HG03196 (cell line): ENCODE measurements around the gene ITGB2.
"Not testable (repeated sequence)": the region's sequence is repeated elsewhere in the genome, so short reads cannot be mapped to it uniquely, and the experiment has no call there.

ENCODE experiments used
- ATAC-seq: cut with Tn5 transposase; IDR thresholded peaks from one replicate; pipeline ENCODE4 v1.9.1; 2021; ENCODE audit not compliant: unreplicated experiment

The ITGB2 gene

DNA sequence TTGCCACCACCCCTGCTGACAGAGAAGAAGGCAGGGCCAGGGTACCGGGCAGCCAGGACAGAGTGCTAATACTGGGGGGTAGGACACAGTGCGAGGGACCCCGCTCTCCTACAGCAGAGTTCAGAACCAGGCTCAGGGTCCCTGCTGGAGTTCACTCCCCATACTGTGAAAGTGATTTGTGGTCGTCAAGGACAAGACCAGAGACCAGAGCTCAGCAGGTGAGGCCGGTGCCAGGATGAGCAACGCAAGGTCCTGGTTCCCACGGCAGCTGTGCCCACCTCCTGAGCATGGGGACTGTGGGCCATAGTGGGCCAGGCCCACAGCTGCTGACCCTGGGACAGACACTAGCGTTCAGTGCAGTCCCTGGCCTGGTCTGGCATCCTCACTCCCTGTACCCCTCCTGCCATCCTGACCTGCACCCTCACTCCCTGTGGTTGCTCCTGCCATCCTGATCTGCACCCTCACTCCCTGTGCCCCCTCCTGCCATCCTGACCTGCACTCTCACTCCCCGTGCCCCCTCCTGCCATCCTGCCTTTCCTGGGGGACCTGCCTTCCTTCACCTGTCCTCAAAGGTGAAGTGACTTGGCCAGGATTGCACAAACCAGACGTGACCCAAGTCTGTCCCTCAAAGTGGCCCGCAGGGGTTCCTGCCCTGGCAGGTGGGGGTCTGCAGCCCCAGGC, 33.4 kb downstream of the ITGB2 start:
- no peak for ATAC-seq

DNA sequence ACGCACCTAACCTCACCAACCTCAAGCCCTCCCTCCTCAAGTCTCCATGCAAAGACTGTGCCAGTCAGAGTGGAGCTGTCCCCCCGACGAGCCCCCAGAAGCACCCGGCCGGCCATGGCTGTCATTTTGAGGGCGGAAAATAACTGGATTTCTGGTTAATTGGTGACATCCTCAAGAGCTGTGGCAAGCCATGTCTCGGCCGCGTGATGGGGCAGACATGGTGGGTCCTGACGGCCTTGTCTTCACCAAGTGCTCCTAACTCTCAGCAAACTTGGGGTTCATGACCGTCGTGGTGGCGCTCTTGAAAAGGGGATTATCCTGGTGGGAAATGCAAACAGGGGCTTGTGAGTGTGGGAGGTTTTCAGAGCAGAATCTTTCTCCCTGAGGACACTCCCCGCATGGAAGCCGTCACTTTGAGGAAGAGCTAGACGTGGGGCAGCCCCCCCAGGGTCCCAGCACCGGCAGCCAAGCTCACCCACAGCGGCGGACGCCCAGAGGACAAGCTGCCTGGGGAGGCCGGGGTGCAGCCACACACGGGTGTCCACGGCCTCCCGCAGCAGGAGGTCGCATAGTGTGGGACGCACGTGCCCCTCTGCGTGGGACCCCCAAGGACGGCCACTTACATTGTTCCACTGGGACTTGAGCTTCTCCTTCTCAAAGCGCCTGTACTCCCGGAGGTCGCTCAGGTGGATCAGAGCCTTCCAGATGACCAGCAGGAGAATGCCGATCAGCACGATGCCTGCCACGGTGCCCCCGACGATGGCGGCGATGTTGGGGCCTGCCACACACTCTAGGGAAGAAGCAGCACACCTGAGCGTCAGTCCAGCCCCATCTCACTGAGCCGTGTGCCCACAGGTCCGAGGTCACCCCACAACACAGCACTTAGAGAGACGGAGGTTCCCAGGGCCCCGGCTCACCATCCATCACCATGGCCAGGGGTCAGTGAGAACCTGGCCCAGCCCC, 34.3 kb downstream of the ITGB2 start:
- no peak for ATAC-seq

- no peak for ATAC-seq
Observed at GRCh38 chr21:44885615-44886014, 35.1 kb downstream of the ITGB2 start.

DNA sequence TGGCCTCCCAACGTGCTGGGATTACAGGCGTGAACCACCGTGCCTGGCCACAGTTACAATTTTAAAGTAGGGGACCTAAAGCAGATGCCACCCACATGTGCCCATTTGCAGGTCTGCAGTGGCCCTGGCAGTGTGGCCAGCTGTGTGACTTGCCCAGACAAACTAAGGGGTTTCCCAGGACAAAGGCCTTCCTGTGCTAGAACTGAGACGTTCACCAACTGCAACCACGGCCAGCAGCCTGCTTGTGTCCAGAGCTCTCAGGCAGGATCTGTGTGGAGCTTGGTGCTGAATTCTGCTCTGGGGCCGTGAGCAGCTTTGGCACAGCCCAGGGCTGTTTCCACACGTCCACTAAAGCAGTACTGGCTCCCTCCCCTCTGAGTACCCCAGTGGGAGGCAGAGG, 36.6 kb downstream of the ITGB2 start:
- no peak for ATAC-seq

- no peak for ATAC-seq
Observed at GRCh38 chr21:44883250-44883649, 37.4 kb downstream of the ITGB2 start.

DNA sequence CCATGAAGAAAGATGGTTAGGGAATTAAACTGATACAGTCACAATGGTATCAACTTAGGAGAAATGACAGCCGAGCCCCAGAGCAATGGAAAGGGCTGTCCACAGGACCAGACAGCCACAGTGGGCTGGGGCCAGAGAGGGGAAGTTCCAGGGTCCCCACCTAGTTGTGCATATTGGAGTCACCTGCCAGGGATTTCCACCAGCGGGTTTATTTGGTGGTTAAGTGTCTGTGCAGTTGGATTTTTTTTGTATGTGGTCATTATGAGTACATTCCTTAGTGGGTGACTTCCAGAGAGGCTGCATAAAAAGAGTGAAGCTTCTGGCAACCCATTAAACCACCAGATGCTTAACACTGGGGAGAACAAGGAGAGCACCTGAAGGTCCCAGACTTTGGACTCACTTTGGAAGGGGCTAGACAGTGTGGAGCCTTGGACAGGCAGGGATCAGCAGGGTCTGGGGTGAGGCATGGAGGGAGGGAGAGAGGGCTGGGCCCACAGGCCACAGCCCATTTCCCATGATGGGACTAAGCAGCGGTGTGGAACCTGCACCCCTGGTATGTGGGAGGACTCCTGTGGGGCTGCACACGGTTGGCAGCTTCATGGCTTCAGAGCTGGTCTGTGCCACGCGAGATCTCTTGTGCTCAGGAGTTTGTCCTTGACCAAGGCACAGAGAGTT, 39.4 kb downstream of the ITGB2 start:
- no peak for ATAC-seq

DNA sequence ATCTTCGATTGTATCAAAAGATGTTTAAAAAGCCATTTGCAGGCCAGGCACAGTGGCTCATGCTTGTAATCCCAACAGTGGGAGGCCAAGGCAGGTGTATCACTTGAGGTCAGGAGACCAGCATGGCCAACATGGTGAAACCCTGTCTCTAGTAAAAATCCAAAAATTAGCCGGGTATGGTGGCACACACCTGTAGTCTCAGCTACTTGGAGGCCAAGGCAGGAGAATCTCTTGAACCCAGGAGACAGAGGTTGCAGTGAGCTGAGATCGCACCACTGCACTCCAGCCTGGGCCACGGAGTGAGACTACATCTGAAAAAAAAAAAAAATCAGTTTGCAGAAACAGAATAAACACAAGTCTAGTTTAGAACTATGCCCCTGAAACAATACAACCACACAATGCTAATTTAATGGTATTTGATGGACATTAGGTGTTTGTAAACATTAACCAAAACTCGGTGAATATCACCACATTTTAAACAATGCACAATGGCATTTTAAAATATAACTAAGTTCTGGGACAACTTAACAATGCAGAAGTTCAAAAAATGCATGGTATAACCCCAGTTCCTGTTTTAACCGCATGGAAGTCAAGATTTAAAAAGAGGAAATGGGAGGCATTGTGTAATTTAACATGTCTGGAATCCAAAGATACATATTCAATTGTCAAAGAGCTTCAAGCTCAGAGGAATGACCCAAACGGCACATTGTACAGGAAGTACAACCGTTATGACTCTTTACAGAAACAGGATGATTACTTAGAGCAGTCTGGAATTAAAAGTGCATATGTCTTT, 40.1 kb downstream of the ITGB2 start:
- ATAC-seq: no peak

DNA sequence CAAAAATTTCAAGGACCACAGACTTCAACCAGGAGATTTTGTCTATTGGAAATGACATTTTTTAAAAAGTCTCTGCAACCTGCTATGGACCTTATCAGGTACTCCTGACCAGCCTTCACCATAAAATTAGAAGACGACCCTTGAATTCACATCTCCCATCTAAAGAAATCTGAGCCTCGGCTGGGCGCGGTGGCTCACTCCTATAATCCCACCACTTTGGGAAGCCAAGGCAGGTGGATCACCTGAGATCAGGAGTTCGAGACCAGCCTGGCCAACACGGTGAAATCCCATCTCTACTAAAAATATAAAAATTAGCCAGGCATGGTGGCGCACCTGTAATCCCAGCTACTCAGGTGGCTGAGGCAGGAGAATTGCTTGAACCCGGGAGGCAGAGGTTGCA, 41.5 kb downstream of the ITGB2 start:
- not testable (repeated sequence) for ATAC-seq

- no peak for ATAC-seq
Observed at GRCh38 chr21:44878053-44878982, 42.4 kb downstream of the ITGB2 start.

GRCh38 chr21:44876849-44877575, 43.7 kb downstream of the ITGB2 start:
- ATAC-seq: no peak

DNA sequence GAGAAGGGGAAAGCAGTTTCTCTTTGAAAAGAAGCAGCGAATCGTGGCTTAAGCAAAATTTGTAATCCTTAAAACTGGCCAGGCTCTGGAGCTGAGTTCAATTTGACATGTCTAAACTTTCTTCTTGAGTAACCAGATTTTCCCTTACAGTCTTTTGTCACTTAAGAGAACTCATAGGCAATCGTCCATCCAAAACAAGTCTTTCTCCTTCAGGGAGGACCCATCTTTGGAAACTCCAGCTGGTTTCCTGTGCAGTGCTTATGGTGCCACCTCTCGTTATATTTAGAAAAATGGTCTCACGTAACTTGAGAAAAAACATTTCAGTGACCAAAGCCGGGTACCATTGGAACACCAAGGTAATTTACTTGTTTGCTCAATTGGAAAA, 45.4 kb downstream of the ITGB2 start:
- ATAC-seq: no peak

DNA sequence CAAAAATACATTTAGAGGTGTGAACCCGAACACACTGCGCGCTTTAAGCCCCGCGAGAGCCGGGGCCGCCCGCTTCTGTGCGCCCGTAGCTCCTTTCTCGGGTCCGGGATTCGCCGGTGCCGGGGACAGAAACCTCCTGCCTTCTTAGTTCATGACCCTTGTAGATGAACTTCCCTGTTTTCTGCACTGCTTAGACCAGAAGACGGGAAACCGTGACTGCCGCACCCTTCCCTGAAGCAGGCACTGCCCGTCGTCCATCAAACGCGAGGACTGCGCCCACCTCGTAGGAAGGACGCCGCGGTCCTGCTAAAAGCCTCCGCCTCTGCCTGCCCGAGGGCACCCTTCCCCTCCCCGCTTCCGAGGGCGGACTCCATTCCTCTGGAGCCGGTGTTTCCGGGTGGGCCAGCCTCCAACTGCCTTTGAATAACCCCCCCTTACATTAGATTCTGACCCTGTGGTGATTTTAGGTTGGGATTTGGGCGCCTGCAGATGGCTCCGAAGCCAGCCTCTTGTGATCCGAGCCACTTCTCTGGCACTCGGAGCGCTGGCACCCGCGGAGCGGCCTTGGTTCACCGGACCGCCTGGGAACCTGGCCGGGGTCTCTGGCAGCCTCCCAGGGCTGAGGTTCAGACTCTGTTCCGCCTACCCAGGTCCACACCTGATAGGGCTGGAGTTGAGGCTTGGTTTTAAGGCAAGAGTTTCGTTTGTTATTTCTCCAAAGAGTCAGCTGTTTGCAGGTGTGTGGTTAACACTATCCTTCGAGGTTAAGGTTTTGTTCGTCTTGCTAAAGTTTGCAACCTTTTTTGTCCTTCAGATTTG, 46.0 kb downstream of the ITGB2 start:
- ATAC-seq: no peak

- peak; percentile 1 for ATAC-seq
Observed at GRCh38 chr21:44874240-44874496, 46.5 kb downstream of the ITGB2 start.

DNA sequence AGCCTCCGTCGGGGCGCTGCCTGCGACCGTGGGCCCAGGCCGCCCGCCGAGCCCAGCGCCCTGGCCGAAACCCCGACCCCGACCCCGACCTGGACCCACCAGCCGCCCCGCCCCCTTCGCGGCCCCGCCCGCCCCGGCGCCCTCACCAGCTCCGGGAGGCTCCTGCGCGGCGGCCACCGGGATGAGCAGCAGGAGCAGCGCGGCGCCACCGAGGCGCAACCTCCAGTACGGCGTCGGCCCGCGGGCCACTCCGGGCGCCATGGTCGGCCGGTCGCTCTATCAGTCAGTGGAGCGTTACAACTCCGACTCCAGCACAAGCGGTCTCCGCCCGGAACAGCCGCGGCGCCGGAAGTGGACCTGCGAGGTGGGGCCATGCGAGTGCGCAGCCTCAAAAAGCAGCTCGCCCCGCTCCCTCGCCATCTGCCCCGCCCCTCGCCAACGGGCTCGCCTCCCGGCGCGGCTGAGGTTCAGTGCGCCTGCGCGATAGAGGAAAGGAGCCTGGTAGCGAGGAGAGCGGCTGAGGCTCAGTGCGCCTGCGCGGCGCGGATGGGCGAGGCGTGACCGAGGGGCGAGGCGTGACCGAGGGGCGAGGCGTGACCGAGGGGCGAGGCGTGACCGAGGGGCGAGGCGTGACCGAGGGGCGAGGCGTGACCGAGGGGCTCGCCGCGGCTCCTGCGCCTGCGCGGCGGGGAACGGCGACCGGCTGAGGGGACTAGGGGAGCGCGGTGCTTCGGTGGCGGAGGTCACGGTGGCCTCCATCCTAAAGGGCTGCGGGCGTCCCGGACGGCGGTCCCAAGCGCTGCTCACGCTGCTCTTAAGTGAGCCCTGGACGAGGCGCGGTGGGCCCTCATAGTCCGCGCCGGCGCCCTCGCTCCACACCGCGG, 47.1 kb downstream of the ITGB2 start, which contains the start of gene PTTG1IP:
TSS of gene PTTG1IP (minus strand) at position 335 of the 884 bp plus-strand sequence. CDS start at position 261, 74 bp downstream.
- ATAC-seq: peak; percentile 69

DNA sequence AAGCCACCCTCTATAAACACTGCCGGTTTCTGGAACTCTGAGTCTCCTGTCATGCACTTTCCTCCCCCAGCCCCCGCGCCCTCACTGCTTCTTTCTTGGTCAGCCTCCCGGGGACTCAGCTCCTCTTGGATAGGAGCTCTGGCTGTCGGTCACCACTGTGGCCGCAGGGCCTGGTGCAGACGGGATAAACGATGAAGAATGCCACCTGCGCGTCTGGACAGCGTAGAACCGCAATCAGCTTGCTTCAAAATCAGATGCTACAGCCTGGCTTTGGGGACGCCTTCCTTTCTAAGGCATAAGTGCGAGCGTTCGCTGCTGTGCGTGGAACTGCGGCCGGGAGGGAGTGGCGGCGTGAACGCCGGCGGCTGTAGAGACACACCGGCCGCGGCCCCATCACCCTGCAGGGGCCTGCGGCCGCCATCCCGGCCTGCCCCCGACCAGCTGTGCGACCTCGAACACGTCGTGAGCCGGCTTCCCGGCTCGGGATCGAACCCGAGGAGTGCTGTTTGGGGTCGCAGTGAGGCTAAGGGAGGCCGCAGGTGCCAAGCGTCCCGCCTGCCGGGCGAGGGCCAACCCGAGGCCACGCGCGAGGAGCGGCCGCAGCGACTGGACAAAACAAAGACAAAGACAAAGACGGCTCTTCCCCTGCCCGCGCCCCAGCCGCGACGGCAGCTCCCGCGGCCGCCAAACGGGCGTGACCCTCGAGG, 47.9 kb downstream of the ITGB2 start:
- no peak for ATAC-seq

DNA sequence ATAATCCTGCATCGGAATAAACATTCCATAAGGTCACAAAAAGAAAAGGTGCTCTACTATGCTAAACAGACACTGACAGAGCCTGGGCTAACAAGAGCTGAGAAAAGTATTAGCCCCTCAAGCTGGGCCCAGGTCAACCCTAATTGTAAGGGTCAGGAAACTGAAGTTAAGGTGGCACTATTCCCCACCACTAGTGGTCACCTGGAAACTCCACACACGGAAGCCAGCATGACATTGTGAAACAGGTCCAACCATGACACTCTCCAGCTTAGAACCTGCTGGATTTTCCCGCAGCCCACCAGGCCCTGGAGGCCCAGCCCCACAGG, 48.4 kb downstream of the ITGB2 start:
- ATAC-seq: no peak
